Lower lobe of right lung (tissue), 2 donors: ENCODE measurements around the gene ADCY5. TPM values are rescaled to one million over a fixed set of nuclear protein-coding genes. Genes with fewer than 3 reads are reported as not detected.

Source experiments
- ATAC-seq, 2 donors: fragments of 200-7000 bp; cut with Tn5 transposase; one replicate each; pipeline ENCODE4 v1.9.1; 2020 to 2022; ENCODE audit warnings: mild to moderate bottlenecking in 2 of 2, moderate library complexity in 2 of 2
- DNase-seq: peaks from one replicate; pipeline ENCODE4 v3.0.0-alpha.2; 2020
- H3K27ac ChIP-seq: fragments of 200-600 bp; one replicate; pipeline ENCODE4 v1.8.0; 2022
- H3K27me3 ChIP-seq: fragments of 200-600 bp; one replicate; pipeline ENCODE4 v1.8.0; 2022; ENCODE audit warnings: low read depth
- H3K36me3 ChIP-seq: fragments of 200-600 bp; one replicate; pipeline ENCODE4 v1.8.0; 2022; ENCODE audit warnings: mild to moderate bottlenecking
- H3K4me1 ChIP-seq: fragments of 200-600 bp; one replicate; pipeline ENCODE4 v1.8.0; 2022
- H3K4me3 ChIP-seq: fragments of 200-600 bp; one replicate; pipeline ENCODE4 v1.8.0; 2022; ENCODE audit warnings: mild to moderate bottlenecking
- H3K9me3 ChIP-seq: fragments of 200-600 bp; one replicate; pipeline ENCODE4 v1.8.0; 2022
- CTCF ChIP-seq: fragments of 200-600 bp; IDR thresholded peaks from one replicate; pipeline ENCODE4 v1.8.0; 2022; ENCODE audit warnings: antibody characterized with exemption, mild to moderate bottlenecking
- intact Hi-C: fragments of 100-400 bp; cut with DNase I; formaldehyde crosslinking; loops from one replicate; pipeline ENCODE4 v1.11.0; 2022
- total RNA-seq: library from RNA; stranded (reverse); fragmentation: NEBNext Ultra II Directional; extraction: Animal tissue kit (Norgen Biotek cat#: 25700); gene quantifications from one replicate; pipeline ENCODE4 v1.2.1, GENCODE V29; 2021
- donor health status: DM: no; HTN: yes; CAD: no; lungs with severe emphysema.

Gene ADCY5
- total RNA-seq, 1 donor from 2014 or later, result 5.6 TPM

- Histone ChIP-seq H3K4me3 (no peak overlapping the region), H3K4me1 (no peaks in the 10 kb centered on the region), H3K27ac (no peak overlapping the region), H3K9me3 (no peaks in the 10 kb centered on the region), H3K36me3 (no peaks in the 10 kb centered on the region), H3K27me3 (no peaks in the 10 kb centered on the region)
- intact Hi-C loops, result no loop called here
- ATAC-seq (no peak), DNase-seq (no peak)
- no peak for TF ChIP-seq CTCF
These were observed 32.2 kb downstream of the ADCY5 start for GRCh38 chr3:123416647-123417046.

- H3K4me1 ChIP-seq, result no peaks in the 10 kb centered on the region
- intact Hi-C loops, result no loop called here
- H3K27me3 ChIP-seq, result no peaks in the 10 kb centered on the region
- no peak for ATAC-seq
- no peak for TF ChIP-seq CTCF
- no peak overlapping the region for H3K4me3 ChIP-seq
- DNase-seq, result no peak
- H3K9me3 ChIP-seq, result no peaks in the 10 kb centered on the region
- no peaks in the 10 kb centered on the region for H3K36me3 ChIP-seq
- no peak overlapping the region for H3K27ac ChIP-seq
These were observed 32.7 kb downstream of the ADCY5 start for GRCh38 chr3:123416173-123416572.

GRCh38 chr3:123414973-123415775 lies 33.7 kb downstream of the ADCY5 start:
- no peaks in the 10 kb centered on the region for H3K4me1 ChIP-seq
- DNase-seq, result no peak
- no peak for TF ChIP-seq CTCF
- H3K4me3 ChIP-seq, result no peak overlapping the region
- no peaks in the 10 kb centered on the region for H3K9me3 ChIP-seq
- H3K27ac ChIP-seq, result peak overlapping the region; percentile 18
- no peak for ATAC-seq
- no peaks in the 10 kb centered on the region for H3K36me3 ChIP-seq
- H3K27me3 ChIP-seq, result no peaks in the 10 kb centered on the region
- intact Hi-C loops, result no loop called here

- Histone ChIP-seq H3K27ac (peak overlapping the region; percentile 68), H3K4me1 (no peaks in the 10 kb centered on the region), H3K9me3 (no peaks in the 10 kb centered on the region), H3K4me3 (no peak overlapping the region), H3K36me3 (no peaks in the 10 kb centered on the region), H3K27me3 (no peaks in the 10 kb centered on the region)
- no peak for TF ChIP-seq CTCF
- ATAC-seq, result no peak
- DNase-seq, result no peak
- intact Hi-C loops, result no loop called here
These were observed 35.9 kb downstream of the ADCY5 start for GRCh38 chr3:123412811-123413604.

- no peak for DNase-seq
- Histone ChIP-seq H3K4me3 (no peak overlapping the region), H3K9me3 (no peaks in the 10 kb centered on the region), H3K27me3 (no peaks in the 10 kb centered on the region), H3K27ac (peak overlapping the region; percentile 68), H3K4me1 (no peaks in the 10 kb centered on the region), H3K36me3 (no peaks in the 10 kb centered on the region)
- no peak for TF ChIP-seq CTCF
- no peak for ATAC-seq
- intact Hi-C loops, result no loop called here
These were observed 36.8 kb downstream of the ADCY5 start for GRCh38 chr3:123412076-123412475.
